MM.1S (cell line): ENCODE measurements around the gene ATP4A.

Experiments used
- DNase-seq: peaks from one replicate; pipeline ENCODE4 v3.0.0-alpha.2; 2015
- H2AFZ ChIP-seq: fragments of 300-600 bp; sonication (generic); 2 replicates; pipeline ENCODE4 v1.6.0; 2016; ENCODE audit warnings: antibody characterized with exemption, low read length
- H3F3A ChIP-seq: fragments of 300-600 bp; sonication (generic); 2 replicates; pipeline ENCODE4 v1.6.1; 2016; ENCODE audit warnings: mild to moderate bottlenecking, antibody characterized with exemption, low read length, moderate library complexity, mixed read lengths; ENCODE audit not compliant: insufficient read depth
- H3K27ac ChIP-seq: fragments of 300-600 bp; sonication (generic); 2 replicates; pipeline ENCODE4 v1.5.1; 2016; ENCODE audit warnings: mild to moderate bottlenecking, low read length
- H3K27me3 ChIP-seq: fragments of 300-600 bp; sonication (generic); replicated peaks from 2 replicates; pipeline ENCODE4 v1.6.0; 2016; ENCODE audit warnings: low read length; ENCODE audit not compliant: insufficient read depth
- H3K36me3 ChIP-seq: fragments of 300-600 bp; sonication (generic); replicated peaks from 2 replicates; pipeline ENCODE4 v1.6.1; 2016; ENCODE audit warnings: mild to moderate bottlenecking, low read length, mixed read lengths; ENCODE audit not compliant: insufficient read depth
- H3K4me1 ChIP-seq: fragments of 300-600 bp; sonication (generic); 2 replicates; pipeline ENCODE4 v1.6.1; 2016; ENCODE audit warnings: low read length, mixed read lengths
- H3K4me2 ChIP-seq: fragments of 300-600 bp; sonication (generic); 2 replicates; pipeline ENCODE4 v1.6.0; 2016; ENCODE audit warnings: low read depth, low read length
- H3K4me3 ChIP-seq: fragments of 300-600 bp; sonication (generic); 2 replicates; pipeline ENCODE4 v1.5.1; 2016; ENCODE audit warnings: low read length, mixed read lengths
- H3K79me2 ChIP-seq: fragments of 300-600 bp; sonication (generic); 2 replicates; pipeline ENCODE4 v1.6.1; 2016; ENCODE audit warnings: mixed run types, low read length, mixed read lengths
- H3K9ac ChIP-seq: fragments of 300-600 bp; sonication (generic); 2 replicates; pipeline ENCODE4 v1.6.1; 2016; ENCODE audit warnings: low read length, mixed read lengths
- H3K9me2 ChIP-seq: fragments of 300-600 bp; sonication (generic); replicated peaks from 2 replicates; pipeline ENCODE4 v1.6.1; 2016; ENCODE audit warnings: mild to moderate bottlenecking, low read length, mixed read lengths; ENCODE audit not compliant: insufficient read depth
- H3K9me3 ChIP-seq: fragments of 300-600 bp; sonication (generic); replicated peaks from 2 replicates; pipeline ENCODE4 v1.6.1; 2016; ENCODE audit warnings: mild to moderate bottlenecking, low read length, mixed read lengths; ENCODE audit not compliant: insufficient read depth
- H4K20me1 ChIP-seq: fragments of 300-600 bp; sonication (generic); 2 replicates; pipeline ENCODE4 v1.6.1; 2016; ENCODE audit warnings: mild to moderate bottlenecking, low read length, moderate library complexity, mixed read lengths; ENCODE audit not compliant: insufficient read depth
- EZH2 ChIP-seq: fragments of 300-600 bp; sonication (generic); optimal IDR thresholded peaks from 2 replicates; pipeline ENCODE3; 2017; ENCODE audit warnings: low read depth, mild to moderate bottlenecking, antibody characterized with exemption, low read length, mixed read lengths
- EZH2phosphoT487 ChIP-seq: fragments of 300-600 bp; sonication (generic); IDR thresholded peaks from 2 replicates; pipeline ENCODE4 v1.6.1; 2018; ENCODE audit warnings: antibody characterized with exemption, low read length
- TF ChIP-seq, protein P1 (sequence below): fragments of 300-600 bp; sonication (generic); IDR thresholded peaks from 2 replicates; pipeline ENCODE4 v1.5.1; 2016; ENCODE audit warnings: antibody characterized with exemption, low read length, mixed read lengths

The ATP4A gene

DNA sequence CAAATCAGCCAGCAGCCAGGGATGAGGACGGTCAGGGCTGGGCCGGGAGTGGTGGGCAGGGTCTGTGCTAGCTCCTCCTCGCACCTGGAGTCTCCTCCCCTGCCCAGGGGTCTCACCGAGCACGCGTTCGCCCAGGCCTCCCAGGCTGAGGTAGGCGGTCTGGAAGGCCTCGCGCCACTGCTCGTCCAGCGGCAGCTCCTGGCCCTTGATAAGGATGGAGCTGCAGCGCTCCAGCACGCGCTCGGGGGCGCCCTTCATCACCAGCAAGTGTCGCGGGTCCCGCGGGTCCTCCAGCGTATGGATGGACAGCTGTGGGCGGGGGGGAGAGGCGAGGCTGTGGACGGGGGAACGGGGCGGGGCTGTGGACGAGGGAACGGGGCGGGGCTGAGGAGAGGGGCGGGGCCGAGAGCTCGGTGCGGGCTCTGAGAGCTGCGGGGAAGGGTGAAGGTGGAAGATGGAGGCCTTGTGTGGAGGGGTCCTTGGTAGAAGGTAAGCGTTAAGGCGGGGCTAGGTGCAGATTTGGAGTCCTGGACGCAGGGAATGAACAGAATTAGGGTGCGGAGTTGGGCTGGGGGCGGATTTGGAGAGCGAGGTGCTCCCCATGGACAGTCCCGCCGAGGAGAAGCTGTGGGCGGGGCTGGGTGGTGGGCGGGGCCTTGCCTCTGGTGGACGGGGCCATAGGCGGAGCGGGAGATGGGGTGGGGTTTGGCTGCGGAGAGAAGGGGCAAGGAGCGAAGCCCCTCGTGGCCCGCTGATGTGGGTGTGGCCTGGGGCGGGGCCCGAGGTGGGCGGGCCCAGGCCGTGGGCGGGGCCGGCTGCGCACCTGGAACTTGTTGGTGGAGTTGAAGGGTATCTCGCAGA lies 5.7 kb downstream of the ATP4A start:
- no peak for DNase-seq
- no peaks in the 10 kb centered on the region for H3K4me1 ChIP-seq

DNA sequence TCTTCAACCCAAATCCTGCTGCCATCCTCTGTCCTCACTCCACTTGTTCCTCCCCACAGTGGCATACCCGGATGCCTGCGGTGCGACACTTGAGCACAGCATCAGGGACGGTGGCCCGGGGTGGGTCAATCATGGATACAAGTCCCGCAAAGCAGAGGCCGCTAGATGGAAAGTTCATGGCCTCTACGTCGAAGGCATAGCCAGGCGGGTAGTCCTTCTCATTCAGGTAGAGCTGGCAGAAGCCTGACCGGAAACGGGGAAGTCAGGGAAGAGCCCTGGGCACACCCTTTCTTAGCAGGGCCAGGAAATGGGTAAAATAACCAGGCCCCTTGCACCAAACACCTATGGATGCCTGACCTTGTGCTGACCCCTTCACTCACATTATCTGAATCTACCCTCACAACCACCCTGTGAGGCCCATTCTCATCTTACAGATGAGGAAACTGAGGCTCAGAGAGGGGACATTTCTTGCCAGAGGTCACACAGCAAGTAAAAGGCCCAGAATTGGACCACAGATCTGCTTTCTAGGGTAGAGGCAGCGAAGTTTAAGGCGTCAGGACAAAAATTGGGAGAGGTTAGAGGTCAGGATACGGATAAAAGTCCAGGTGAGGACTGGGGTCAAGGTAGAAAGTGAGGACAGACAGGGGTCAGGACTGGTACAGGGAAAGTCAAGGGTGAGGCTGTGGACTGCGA lies 6.5 kb downstream of the ATP4A start:
- Histone ChIP-seq H3F3A (no peaks in the 10 kb centered on the region), H3K9me2 (no peaks in the 10 kb centered on the region), H3K27ac (no peak overlapping the region), H3K9ac (no peak overlapping the region), H3K79me2 (no peaks in the 10 kb centered on the region), H3K4me3 (no peak overlapping the region), H2AFZ (no peak overlapping the region), H3K9me3 (no peaks in the 10 kb centered on the region), H3K27me3 (peaks cover 82% of the 10 kb centered on the region), H3K4me2 (no peak overlapping the region), H3K36me3 (no peaks in the 10 kb centered on the region), H3K4me1 (no peaks in the 10 kb centered on the region), H4K20me1 (no peaks in the 10 kb centered on the region)
- no peak for TF ChIP-seq EZH2
- TF ChIP-seq EZH2phosphoT487: no peak
- TF ChIP-seq, protein P1, sequence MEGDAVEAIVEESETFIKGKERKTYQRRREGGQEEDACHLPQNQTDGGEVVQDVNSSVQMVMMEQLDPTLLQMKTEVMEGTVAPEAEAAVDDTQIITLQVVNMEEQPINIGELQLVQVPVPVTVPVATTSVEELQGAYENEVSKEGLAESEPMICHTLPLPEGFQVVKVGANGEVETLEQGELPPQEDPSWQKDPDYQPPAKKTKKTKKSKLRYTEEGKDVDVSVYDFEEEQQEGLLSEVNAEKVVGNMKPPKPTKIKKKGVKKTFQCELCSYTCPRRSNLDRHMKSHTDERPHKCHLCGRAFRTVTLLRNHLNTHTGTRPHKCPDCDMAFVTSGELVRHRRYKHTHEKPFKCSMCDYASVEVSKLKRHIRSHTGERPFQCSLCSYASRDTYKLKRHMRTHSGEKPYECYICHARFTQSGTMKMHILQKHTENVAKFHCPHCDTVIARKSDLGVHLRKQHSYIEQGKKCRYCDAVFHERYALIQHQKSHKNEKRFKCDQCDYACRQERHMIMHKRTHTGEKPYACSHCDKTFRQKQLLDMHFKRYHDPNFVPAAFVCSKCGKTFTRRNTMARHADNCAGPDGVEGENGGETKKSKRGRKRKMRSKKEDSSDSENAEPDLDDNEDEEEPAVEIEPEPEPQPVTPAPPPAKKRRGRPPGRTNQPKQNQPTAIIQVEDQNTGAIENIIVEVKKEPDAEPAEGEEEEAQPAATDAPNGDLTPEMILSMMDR: no peak
- no peak for DNase-seq

More for the DNA sequence above, 5.7 kb downstream of the ATP4A start:
- TF ChIP-seq, protein P1: no peak
- TF ChIP-seq EZH2phosphoT487: no peak
- TF ChIP-seq EZH2: no peak
- Histone ChIP-seq H3K27ac (no peak overlapping the region), H2AFZ (no peak overlapping the region), H3K9ac (no peak overlapping the region), H3K4me3 (no peak overlapping the region), H3F3A (no peaks in the 10 kb centered on the region), H3K27me3 (peaks cover 89% of the 10 kb centered on the region), H3K9me3 (no peaks in the 10 kb centered on the region), H3K9me2 (no peaks in the 10 kb centered on the region), H3K36me3 (no peaks in the 10 kb centered on the region), H4K20me1 (no peaks in the 10 kb centered on the region), H3K79me2 (no peaks in the 10 kb centered on the region), H3K4me2 (peak overlapping the region; percentile 18; the same call in 1 of the 2 replicates)

DNA sequence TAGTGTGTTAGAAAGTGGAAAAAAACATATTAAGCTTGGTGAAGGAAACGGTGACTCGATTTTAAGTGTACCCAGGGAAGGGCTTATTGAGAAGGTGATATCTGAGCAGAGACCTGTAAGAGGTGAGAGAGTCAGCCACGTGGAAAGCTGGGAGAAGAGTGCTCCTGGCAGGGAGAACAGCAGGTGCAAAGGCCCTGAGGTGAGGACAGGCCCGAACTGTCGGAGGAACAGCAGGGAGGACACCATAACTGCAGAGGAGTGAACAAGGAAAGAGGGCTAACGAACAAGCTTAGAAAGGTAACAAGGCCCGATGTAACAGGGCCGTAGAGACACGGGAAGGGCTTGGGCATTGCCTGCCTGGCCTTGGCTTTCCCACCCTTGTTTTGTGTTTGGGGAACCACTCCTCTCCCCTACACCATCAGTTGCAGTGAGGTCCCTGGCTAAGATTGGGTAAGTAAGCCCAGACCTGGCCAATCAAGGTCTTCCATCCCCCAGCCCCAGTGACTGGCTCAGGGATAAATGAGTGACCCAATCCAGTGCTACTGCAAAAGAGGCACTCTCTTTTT lies 7.3 kb downstream of the ATP4A start:
- H3K79me2 ChIP-seq: no peaks in the 10 kb centered on the region
- no peak overlapping the region for H2AFZ ChIP-seq
- H3K27me3 ChIP-seq: peaks cover 76% of the 10 kb centered on the region
- no peaks in the 10 kb centered on the region for H4K20me1 ChIP-seq
- H3K36me3 ChIP-seq: no peaks in the 10 kb centered on the region
- no peak overlapping the region for H3K27ac ChIP-seq
- TF ChIP-seq, protein P1: no peak
- TF ChIP-seq EZH2: no peak
- no peaks in the 10 kb centered on the region for H3K4me1 ChIP-seq
- no peaks in the 10 kb centered on the region for H3F3A ChIP-seq
- no peaks in the 10 kb centered on the region for H3K9me3 ChIP-seq
- no peaks in the 10 kb centered on the region for H3K9me2 ChIP-seq
- no peak overlapping the region for H3K4me2 ChIP-seq
- no peak for DNase-seq
- H3K4me3 ChIP-seq: no peak overlapping the region
- no peak overlapping the region for H3K9ac ChIP-seq
